Peyer's patch (tissue), 4 donors: ENCODE results near the gene ADGRB3.

ENCODE experiments used
- CTCF ChIP-seq, 6 experiments: fragments of 450-650 bp in 4 of 6; fragments of 200-600 bp in 2 of 6; sonication (generic) in 1 of 6; IDR thresholded peaks; one replicate each; pipeline ENCODE4 v1.5.1; 2017 to 2019; ENCODE audit warnings: antibody characterized with exemption in 6 of 6, mild to moderate bottlenecking in 3 of 6, moderate library complexity in 1 of 6
- POLR2A ChIP-seq, 2 donors: fragments of 450-650 bp; IDR thresholded peaks; one replicate each; pipeline ENCODE4 v1.5.1; 2017; ENCODE audit warnings: antibody characterized with exemption in 2 of 2, mild to moderate bottlenecking in 2 of 2, moderate library complexity in 2 of 2

GRCh38 chr6:69063401-69063800, 428.3 kb downstream of the ADGRB3 start:
- TF ChIP-seq POLR2A (IDR thresholded peaks at IDR 0.05) (no peak), CTCF (IDR thresholded peaks at IDR 0.05) (no peak)
